ENCODE results near the gene SLIT3.
A peak's percentile ranks its signal among the peaks of the same experiment; 100 is the strongest.

Gene SLIT3

GRCh38 chr5:168992687-168993086, 308.3 kb downstream of the SLIT3 start:
- Histone ChIP-seq H3K4me3 (ENCODE audit: low read length) (no peak overlapping the region), H3K9me3 (ENCODE audit: control insufficient read depth, low read depth, low read length) (no peaks in the 10 kb centered on the region), H3K9ac (ENCODE audit: low read length) (no peak overlapping the region), H3K27me3 (ENCODE audit: control insufficient read depth, insufficient read depth, low read length) (peaks cover 3% of the 10 kb centered on the region), H3K27ac (ENCODE audit: low read length) (no peak overlapping the region), H3K4me1 (ENCODE audit: control insufficient read depth, low read depth, low read length) (peaks cover 22% of the 10 kb centered on the region), H3K36me3 (ENCODE audit: control insufficient read depth, low read depth, low read length) (no peaks in the 10 kb centered on the region)

DNA sequence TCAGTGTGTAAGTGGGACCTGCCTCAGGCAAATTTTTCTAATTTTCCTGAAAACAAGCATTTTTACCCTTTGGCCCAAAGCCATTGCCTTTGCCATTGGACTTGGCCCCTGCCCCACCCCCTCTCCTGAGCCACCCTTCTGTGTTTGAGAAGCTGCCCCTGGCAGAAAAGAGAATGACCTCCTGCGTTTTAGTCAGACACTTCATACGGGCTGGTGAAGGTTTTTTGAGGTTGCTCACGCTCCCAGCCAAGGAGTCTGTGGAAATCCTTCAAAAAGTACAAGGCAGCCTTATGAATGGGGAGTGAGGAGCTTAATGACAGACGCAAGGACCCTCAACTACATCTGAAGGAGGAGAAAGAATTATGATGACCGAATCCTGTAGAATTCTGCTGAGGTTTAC, 308.9 kb downstream of the SLIT3 start:
- H3K27me3 ChIP-seq (ENCODE audit: control insufficient read depth, insufficient read depth, low read length) = peaks cover 3% of the 10 kb centered on the region
- peaks cover 22% of the 10 kb centered on the region for H3K4me1 ChIP-seq (ENCODE audit: control insufficient read depth, low read depth, low read length)
- no peaks in the 10 kb centered on the region for H3K9me3 ChIP-seq (ENCODE audit: control insufficient read depth, low read depth, low read length)

DNA sequence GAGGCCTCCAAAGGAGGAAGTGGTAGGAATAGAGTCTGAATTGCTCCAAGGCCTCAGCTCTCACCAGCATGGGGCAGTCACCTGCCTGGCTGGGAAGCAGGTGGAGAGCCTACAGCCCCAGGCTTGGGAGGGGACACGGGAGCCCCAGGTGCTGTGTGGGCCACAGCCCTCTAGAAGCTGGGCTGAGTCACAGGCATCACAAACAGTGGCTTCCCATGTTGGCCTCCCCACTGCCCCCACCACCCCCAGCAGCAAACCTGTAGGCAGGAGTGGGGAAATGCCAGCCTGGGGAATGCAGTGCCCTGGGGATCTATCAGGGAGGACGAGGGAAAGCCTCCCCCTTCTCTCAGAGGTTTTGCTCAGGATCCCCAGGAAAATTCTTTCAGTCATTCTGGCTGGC, 309.6 kb downstream of the SLIT3 start:
- H3K27me3 ChIP-seq (ENCODE audit: control insufficient read depth, insufficient read depth, low read length) = peaks cover 3% of the 10 kb centered on the region
- H3K9me3 ChIP-seq (ENCODE audit: control insufficient read depth, low read depth, low read length) = no peaks in the 10 kb centered on the region
- no peak overlapping the region for H3K9ac ChIP-seq (ENCODE audit: low read length)
- no peak overlapping the region for H3K4me3 ChIP-seq (ENCODE audit: low read length)
- peaks cover 22% of the 10 kb centered on the region for H3K4me1 ChIP-seq (ENCODE audit: control insufficient read depth, low read depth, low read length)
- no peaks in the 10 kb centered on the region for H3K36me3 ChIP-seq (ENCODE audit: control insufficient read depth, low read depth, low read length)
- no peak overlapping the region for H3K27ac ChIP-seq (ENCODE audit: low read length)

More for the DNA sequence above, 308.9 kb downstream of the SLIT3 start:
- Histone ChIP-seq H3K4me3 (ENCODE audit: low read length) (no peak overlapping the region), H3K27ac (ENCODE audit: low read length) (no peak overlapping the region), H3K9ac (ENCODE audit: low read length) (no peak overlapping the region), H3K36me3 (ENCODE audit: control insufficient read depth, low read depth, low read length) (no peaks in the 10 kb centered on the region)

DNA sequence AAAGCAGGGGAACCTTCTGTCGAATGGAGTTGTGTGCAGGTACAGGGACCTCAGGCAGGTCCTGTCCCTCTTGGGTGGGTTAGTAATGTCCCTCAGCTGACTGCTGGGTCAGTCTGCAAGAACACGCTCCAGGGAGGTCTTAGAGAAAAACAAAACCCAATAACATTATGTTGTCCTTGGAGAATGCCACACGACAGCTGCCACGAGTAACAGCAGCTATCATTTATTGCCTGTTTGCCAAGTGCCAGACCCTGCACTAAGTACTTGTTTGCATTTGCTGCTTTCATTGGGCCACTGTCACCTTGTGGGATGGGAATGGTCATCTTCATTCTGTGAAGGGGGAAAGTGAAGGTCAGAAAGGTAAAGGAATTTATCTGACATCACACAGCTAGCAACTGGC, 310.3 kb downstream of the SLIT3 start:
- Histone ChIP-seq H3K9me3 (ENCODE audit: control insufficient read depth, low read depth, low read length) (no peaks in the 10 kb centered on the region), H3K4me1 (ENCODE audit: control insufficient read depth, low read depth, low read length) (peaks cover 26% of the 10 kb centered on the region), H3K27me3 (ENCODE audit: control insufficient read depth, insufficient read depth, low read length) (peaks cover 3% of the 10 kb centered on the region), H3K36me3 (ENCODE audit: control insufficient read depth, low read depth, low read length) (no peaks in the 10 kb centered on the region), H3K27ac (ENCODE audit: low read length) (no peak overlapping the region), H3K9ac (ENCODE audit: low read length) (no peak overlapping the region), H3K4me3 (ENCODE audit: low read length) (no peak overlapping the region)

DNA sequence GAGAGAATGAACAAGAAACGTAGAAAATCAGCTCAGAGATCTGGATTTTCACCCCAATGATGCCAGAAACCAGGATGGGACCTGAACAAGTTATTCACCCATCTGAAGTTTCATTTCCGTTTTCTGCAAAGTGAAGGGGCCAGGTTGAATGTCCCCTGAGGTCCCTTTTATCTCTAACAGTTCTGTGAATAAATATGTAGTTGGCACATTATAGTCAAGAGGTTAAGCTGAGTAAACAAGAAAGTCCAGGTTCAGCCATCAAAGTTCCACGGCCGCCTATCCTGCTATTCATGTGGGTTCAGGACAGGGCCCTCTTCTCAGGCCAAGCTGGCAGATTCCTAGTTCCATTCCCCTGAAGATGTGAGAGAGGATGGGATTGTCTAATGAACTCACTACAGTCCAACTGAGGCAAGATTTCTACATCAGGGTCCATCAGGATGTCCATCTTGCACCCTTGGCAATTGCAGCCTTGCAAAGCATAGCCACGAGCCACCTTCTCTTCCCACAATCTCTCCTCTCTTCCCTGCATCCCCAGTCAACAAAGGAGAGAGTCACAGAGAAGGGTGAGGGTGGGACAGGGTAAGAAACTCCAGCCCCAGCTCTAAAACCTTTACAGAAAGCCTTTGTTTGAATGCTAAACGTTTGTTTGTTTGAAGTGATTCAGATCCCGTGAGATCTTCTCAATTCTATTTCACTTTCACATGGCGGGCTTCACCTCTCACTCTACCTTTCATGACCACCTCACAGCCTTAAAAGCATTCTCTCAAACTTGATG, 311.0 kb downstream of the SLIT3 start:
- H3K4me3 ChIP-seq (ENCODE audit: low read length) = no peak overlapping the region
- no peaks in the 10 kb centered on the region for H3K36me3 ChIP-seq (ENCODE audit: control insufficient read depth, low read depth, low read length)
- peaks cover 3% of the 10 kb centered on the region for H3K27me3 ChIP-seq (ENCODE audit: control insufficient read depth, insufficient read depth, low read length)
- peaks cover 34% of the 10 kb centered on the region for H3K4me1 ChIP-seq (ENCODE audit: control insufficient read depth, low read depth, low read length)
- no peak overlapping the region for H3K27ac ChIP-seq (ENCODE audit: low read length)
- no peak overlapping the region for H3K9ac ChIP-seq (ENCODE audit: low read length)
- no peaks in the 10 kb centered on the region for H3K9me3 ChIP-seq (ENCODE audit: control insufficient read depth, low read depth, low read length)

DNA sequence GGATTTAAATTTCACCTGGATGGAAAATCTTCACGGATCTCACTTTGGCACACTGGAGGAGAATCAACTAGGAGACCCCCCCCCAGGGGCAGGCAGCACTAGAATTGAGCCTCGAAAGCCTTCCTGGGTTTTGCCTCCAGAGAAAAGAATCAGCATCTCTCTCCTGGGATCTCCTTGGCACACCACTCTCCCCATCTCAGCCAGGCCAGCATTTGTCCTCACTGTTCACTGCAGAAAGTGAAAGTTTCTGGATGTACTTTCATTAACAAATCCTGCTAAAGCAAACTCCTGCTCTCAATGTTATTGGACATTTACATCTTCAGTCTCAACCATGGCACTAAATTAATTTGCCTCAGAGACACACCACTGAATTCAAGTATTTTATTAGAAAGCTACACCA, 312.2 kb downstream of the SLIT3 start:
- peaks cover 42% of the 10 kb centered on the region for H3K4me1 ChIP-seq (ENCODE audit: control insufficient read depth, low read depth, low read length)
- H3K9me3 ChIP-seq (ENCODE audit: control insufficient read depth, low read depth, low read length) = no peaks in the 10 kb centered on the region
- H3K4me3 ChIP-seq (ENCODE audit: low read length) = no peak overlapping the region
- H3K9ac ChIP-seq (ENCODE audit: low read length) = no peak overlapping the region
- no peaks in the 10 kb centered on the region for H3K36me3 ChIP-seq (ENCODE audit: control insufficient read depth, low read depth, low read length)
- H3K27ac ChIP-seq (ENCODE audit: low read length) = no peak overlapping the region
- peaks cover 3% of the 10 kb centered on the region for H3K27me3 ChIP-seq (ENCODE audit: control insufficient read depth, insufficient read depth, low read length)

- no peak overlapping the region for H3K9ac ChIP-seq (ENCODE audit: low read length)
- no peak overlapping the region for H3K4me3 ChIP-seq (ENCODE audit: low read length)
- peaks cover 47% of the 10 kb centered on the region for H3K4me1 ChIP-seq (ENCODE audit: control insufficient read depth, low read depth, low read length)
- no peaks in the 10 kb centered on the region for H3K9me3 ChIP-seq (ENCODE audit: control insufficient read depth, low read depth, low read length)
- peaks cover 3% of the 10 kb centered on the region for H3K27me3 ChIP-seq (ENCODE audit: control insufficient read depth, insufficient read depth, low read length)
- no peak overlapping the region for H3K27ac ChIP-seq (ENCODE audit: low read length)
- no peaks in the 10 kb centered on the region for H3K36me3 ChIP-seq (ENCODE audit: control insufficient read depth, low read depth, low read length)
Measured at GRCh38 chr5:168987543-168988300, 313.2 kb downstream of the SLIT3 start.

DNA sequence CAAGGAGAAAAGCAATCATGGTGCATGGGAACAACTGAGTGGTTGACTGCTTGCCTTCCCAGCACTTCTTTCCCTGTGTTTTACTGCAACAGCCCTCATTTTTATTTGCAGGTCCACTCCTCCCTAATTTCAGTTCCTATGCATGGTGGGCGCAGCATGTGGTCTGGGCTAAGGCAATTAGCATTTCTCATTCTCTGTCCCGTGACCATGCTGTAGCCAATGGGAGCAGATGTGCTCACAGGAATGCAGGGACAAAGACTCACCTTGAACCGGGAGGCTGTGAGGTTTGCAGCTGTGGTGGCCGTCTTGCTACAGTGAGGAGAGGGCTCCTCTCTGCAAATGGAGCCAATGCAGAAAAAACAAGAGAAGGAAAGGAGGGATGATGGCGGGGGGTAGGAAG, 315.5 kb downstream of the SLIT3 start:
- Histone ChIP-seq H3K4me3 (ENCODE audit: low read length) (no peak overlapping the region), H3K9ac (ENCODE audit: low read length) (no peak overlapping the region), H3K9me3 (ENCODE audit: control insufficient read depth, low read depth, low read length) (no peaks in the 10 kb centered on the region), H3K27me3 (ENCODE audit: control insufficient read depth, insufficient read depth, low read length) (peaks cover 3% of the 10 kb centered on the region), H3K36me3 (ENCODE audit: control insufficient read depth, low read depth, low read length) (no peaks in the 10 kb centered on the region), H3K4me1 (ENCODE audit: control insufficient read depth, low read depth, low read length) (peaks cover 46% of the 10 kb centered on the region), H3K27ac (ENCODE audit: low read length) (no peak overlapping the region)

DNA sequence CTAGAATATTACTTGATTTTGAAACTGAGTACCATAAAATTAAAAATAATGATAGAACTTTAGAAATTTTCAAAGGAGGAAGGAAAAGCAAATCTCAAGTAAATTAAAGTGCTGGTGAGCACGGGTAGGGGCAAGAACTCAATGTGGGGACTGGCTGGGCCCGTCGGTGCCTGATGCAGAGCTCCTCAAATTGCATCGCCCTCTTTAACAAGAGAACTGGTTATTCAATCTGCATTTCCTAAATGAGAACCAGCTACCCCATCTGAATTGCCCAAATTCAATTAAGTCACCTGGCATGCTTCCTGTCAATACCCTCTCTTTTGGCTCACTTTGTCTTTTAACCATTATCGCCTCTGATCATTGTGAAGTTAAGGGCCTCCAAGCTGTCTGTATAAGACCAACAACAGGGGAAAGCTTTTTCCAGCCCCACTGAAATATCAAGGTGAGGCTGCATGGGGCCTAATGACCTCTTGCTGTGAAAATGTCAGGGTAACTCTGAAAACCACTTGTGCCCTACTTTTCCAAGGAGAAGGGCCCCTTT, 316.7 kb downstream of the SLIT3 start:
- Histone ChIP-seq H3K27ac (ENCODE audit: low read length) (no peak overlapping the region), H3K4me1 (ENCODE audit: control insufficient read depth, low read depth, low read length) (peaks cover 36% of the 10 kb centered on the region)

GRCh38 chr5:168979135-168979534, 321.8 kb downstream of the SLIT3 start:
- H3K27me3 ChIP-seq (ENCODE audit: control insufficient read depth, insufficient read depth, low read length) = no peaks in the 10 kb centered on the region
- no peak overlapping the region for H3K27ac ChIP-seq (ENCODE audit: low read length)
- H3K9ac ChIP-seq (ENCODE audit: low read length) = no peak overlapping the region
- H3K4me3 ChIP-seq (ENCODE audit: low read length) = no peak overlapping the region
- no peaks in the 10 kb centered on the region for H3K9me3 ChIP-seq (ENCODE audit: control insufficient read depth, low read depth, low read length)
- no peaks in the 10 kb centered on the region for H3K36me3 ChIP-seq (ENCODE audit: control insufficient read depth, low read depth, low read length)
- H3K4me1 ChIP-seq (ENCODE audit: control insufficient read depth, low read depth, low read length) = peaks cover 10% of the 10 kb centered on the region

More for the DNA sequence above, 316.7 kb downstream of the SLIT3 start:
- Histone ChIP-seq H3K36me3 (ENCODE audit: control insufficient read depth, low read depth, low read length) (no peaks in the 10 kb centered on the region), H3K9me3 (ENCODE audit: control insufficient read depth, low read depth, low read length) (no peaks in the 10 kb centered on the region), H3K27me3 (ENCODE audit: control insufficient read depth, insufficient read depth, low read length) (peaks cover 3% of the 10 kb centered on the region), H3K4me3 (ENCODE audit: low read length) (peak overlapping the region; percentile 0), H3K9ac (ENCODE audit: low read length) (no peak overlapping the region)

GRCh38 chr5:168978500-168978899, 322.4 kb downstream of the SLIT3 start:
- Histone ChIP-seq H3K9ac (ENCODE audit: low read length) (no peak overlapping the region), H3K4me3 (ENCODE audit: low read length) (no peak overlapping the region), H3K36me3 (ENCODE audit: control insufficient read depth, low read depth, low read length) (no peaks in the 10 kb centered on the region), H3K9me3 (ENCODE audit: control insufficient read depth, low read depth, low read length) (no peaks in the 10 kb centered on the region), H3K4me1 (ENCODE audit: control insufficient read depth, low read depth, low read length) (peaks cover 10% of the 10 kb centered on the region), H3K27ac (ENCODE audit: low read length) (no peak overlapping the region), H3K27me3 (ENCODE audit: control insufficient read depth, insufficient read depth, low read length) (no peaks in the 10 kb centered on the region)
